Measurements from ENCODE around the gene TEDC1.

Gene TEDC1

DNA sequence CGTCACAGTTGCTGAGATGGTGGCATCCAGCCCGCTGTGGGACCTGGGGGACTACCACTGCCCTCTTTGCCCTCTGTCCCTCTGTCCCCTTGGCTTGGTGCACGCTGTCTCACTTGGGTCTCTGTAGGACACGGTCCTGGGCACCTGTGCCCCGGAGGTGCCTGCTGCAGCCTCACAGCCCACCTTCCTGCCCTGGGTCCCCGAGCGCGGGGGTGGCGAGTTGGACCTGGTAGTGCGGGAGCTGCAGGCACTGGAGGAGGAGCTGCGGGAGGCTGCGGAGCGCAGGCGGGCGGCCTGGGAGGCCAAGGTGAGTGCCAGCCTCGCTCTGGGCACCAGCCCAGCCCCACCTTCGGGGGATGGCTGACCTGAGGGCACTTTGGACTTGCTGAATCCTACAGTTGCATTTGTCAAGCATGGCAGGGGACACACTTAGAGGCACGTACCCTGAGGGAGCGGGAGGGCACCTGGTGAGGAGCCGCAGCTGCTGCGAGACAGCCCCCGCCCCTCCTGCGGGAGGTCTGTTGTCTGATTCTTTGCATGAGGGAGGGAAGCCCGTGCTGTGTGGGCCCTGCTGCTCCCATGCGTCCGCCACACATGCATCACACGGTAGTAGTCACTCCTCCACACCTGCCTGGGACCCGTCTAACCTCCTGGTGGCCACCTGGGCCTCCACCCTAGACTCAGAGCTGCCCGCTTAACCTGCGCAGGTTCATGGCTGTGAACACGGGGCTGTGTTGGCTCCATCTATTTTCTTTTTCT lies 6.8 kb downstream of the TEDC1 start:
- no peak for DNase-seq

DNA sequence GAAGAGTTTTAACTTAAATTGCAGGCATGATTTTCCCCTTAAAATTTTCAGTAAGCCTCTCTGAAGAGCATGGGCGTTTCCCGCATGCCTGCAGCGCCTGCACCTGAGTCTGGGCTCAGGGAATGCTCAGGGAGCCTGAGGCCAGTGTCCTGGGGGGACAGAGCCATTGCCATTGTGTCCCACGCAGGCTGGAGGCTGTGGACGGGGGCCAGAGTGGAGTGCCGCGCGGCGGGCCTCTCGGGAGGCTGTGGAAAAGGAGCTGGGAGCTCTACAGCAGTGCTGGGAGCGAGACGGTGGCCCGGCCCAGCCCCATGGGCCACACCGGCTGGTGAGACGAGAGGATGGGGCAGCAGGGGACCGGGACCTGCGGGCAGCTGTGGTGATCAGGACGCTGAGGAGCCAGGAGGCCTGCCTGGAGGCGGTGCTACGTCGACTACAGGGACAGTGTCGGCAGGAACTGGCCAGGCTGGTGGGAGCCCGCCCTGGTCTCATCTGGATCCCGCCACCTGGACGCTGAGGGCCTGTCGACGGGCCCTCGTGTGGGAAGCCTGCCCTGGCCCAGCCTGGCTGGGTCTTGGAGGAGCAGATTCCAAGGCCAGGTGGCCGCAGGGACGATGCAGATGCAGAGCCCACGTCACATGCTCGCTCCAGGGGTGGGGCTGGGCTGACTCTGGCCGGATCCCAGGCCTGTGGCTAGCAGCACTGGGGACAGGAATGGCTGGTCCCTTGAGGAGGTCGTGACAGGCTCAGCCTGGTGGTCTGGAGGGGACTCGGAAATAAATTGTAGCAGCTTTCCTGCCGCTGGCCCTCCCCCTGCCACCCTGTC lies 7.6 kb downstream of the TEDC1 start:
- no peak for DNase-seq

DNA sequence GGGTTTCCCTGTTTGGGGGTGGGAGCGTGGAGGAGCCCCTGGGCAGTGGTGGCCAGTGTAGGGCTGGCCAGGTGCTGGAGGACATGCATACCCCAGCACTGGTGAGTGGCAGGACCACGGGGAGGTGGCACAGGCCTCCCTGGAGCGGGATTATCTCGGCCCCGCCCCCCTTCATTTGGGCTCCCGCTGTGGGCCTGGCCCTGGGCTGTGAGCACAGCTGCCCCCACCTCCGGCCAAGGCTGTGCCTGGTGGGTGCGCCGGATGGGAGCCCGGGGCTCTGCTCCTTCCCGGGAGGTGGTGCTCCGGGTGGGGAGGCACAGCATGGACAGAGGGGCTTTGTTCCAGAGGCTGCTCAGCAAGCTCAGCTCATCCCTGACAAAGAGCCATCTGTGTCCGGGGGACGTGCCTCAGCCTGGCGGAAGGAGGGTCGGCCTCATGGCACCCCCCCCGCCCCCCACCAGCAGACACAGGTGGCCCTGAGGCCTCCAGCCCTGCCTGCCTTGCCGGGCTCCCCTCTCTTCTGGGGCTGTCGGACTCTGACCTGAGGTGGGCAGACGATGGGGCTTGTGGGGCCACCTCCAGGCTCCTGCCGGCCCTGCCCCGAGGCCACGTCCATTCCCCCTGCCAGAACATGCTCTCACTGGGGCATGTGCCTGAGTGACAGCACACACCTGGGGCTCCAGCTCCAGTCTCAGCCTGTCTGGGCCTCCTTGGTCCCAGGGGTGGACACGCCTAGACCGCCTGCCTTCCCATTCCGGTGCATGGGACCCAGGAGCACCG lies 8.4 kb downstream of the TEDC1 start:
- no peak for DNase-seq

DNA sequence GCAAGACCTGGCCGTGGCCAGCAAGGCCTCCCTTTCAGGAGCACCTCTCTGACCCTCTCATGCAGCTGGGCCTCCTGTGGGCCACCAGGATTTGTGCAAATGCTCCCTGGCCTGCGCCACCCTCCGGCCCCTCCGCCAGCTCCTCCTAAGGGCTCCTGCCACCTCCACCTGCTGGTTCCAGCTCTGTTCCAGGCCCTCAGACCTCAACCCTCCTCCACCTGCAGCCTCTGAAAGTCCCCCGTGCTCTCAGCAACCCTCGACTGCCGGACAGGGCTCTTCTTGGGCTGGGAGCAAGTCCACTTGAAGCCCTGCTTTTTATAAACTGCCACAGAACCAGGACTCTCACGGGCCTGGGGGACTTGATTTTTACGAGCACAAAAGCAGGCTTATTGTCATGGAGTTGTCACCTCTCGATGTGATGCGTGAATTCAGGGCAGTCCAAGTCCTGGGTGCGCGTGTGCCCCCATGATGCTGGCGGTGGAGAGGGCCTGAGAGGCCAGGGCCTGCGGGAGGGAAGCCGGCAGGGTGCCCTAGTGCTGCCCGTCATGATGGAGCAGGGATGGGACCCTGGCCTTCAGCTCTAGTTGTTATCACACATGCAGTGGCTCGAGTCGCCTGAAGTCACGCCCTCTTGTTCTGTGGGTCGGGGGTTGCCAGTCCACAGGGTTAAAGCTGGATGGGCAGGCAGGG lies 9.1 kb downstream of the TEDC1 start:
- DNase-seq: no peak

DNA sequence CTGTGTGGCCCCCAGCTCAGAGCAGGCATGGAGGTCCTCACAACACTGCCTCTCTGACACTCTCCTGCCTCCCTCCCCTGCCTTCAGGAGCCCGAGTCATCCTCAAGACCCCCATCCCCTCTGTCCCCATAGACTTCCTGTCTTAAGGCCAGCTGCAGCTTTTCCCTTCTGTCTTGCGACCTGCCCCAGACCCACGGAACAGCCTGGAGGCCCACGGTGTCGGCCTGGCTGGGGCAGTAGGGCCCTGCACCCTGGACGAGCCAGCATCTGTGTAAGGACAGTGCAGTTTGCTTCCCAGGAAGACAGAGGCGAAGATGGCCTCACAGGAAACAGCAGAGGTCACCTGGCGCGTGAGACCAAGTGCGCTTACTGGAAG lies 9.7 kb downstream of the TEDC1 start:
- no peak for DNase-seq

DNA sequence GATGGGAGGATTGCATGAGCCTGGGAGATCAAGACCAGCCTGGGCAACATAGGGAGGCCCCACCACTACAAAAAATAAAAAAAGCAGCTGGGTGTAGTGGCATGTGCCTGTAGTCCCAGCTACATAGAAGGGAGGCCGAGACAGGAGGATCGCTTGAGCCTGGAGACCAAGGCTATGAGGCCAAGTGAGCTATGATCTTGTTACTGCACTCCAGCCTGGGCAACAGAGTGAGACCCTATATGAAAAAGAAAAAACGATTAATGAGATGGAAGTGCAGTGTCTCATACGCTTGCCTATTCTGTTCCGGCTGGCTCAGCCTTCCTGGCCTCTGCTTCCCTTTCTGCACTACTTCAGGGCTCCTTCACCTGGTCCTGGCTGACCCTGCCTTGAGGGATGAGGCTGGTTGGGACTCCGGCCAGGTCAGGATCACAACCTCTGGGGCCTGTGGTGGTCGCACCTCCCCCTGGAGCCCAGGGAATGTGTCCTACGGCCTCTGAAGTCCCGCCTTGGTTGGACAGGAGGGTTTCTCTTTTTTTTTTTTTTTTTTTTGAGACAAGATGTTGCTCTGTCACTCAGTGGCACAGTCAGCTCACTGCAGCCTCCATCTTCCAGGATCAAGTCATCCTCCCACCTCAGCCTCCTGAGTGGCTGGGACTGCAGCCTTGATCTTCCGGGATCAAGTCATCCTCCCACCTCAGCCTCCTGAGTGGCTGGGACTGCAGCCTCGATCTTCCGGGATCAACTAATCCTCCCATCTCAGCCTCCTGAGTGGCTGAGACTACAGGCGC lies 10.7 kb downstream of the TEDC1 start:
- no peak for DNase-seq

DNA sequence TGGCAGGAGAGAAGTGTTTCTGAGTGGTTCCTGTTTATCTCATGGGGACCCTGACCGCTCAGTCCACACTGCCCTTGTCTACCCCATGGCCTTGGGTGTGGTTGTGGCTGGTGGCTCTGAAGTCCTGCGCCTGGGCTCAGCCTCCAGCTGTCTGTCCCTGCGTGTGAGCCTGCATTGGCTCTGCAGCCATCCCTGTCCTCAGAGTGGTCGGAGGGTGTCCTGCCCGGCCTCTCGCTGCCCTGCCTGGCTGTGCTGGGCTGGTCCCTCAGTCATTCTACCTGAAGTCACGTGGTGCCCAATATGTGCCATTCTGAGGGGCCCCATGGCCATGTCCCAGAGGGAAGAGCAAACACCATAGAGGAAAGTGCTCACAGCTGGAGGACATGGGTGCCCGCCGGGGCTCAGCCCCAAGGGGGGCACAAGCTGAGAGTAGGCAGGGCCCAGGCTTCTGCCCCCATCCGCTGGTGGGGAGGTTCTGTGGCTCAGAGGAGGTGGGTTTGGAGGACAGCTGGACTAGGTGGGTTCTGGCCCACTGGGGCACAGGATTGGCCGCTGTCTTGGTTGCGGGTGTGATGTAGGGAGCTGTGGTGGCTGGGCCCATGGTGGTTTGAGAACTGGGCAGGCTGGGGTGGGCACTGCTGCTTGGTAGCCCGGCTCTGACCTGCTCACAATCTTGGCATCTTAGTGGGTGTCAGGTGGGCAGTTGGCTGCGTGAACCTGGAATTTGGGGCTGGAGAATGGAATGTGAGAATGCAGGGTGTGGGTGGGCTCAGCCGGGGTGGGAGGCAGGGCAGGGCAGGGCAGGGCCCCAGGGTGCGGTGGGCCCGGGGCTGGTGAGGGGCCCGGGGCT lies 11.6 kb downstream of the TEDC1 start:
- no peak for DNase-seq

DNA sequence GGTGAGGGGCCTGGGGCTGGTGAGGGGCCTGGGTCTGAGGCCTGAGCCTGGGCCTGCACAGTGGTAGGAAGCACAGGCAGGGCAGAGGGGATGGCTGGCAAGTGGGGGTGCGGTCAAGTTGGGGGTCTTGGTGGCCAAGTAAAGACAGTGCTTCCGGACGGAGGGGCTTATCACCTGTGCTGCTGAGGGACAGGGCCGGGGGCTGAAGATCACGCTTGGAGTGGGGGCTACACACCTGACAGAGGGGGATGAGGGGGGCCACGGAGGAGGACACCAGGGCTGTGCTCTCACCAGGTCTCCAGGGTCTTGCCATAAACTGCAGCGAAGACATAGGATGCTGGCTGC lies 12.2 kb downstream of the TEDC1 start:
- DNase-seq: no peak

DNA sequence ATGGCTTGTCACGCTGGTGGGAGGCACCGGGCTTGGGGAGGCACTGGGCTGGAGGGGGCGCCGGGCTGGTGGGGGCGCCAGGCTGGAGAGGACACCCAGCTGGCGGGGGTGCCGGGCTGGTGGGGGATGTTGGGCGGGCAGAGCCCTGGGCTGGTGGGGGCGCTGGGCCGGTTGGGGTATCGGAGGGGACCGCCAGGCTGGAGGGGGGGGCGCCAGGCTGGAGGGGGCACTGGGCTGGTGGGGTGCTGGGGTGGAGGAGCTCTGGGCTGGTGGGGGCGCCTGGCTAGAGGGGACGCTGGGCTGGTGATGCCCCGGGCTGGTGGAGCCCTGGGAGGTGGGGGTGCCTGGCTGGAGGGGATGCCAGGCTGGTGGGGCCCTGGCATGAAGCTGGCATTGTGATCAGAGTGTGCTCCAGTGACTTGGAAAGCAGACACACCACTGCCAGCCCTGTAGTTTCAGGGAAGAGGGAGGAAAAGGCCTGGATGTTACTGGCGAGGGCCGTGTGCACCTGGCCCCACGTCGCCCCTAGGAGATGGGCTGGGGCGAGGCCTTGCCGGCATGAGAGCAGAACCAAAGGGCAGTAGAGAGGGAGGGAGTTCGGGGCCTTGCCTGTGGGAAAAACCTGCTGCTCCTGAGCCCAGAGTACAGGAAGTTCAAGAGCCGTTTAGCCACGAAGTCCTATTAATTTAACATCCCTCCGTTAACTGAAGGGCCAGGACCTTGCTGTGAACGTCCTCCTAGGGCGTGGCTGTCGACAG lies 13.1 kb downstream of the TEDC1 start:
- no peak for DNase-seq

DNA sequence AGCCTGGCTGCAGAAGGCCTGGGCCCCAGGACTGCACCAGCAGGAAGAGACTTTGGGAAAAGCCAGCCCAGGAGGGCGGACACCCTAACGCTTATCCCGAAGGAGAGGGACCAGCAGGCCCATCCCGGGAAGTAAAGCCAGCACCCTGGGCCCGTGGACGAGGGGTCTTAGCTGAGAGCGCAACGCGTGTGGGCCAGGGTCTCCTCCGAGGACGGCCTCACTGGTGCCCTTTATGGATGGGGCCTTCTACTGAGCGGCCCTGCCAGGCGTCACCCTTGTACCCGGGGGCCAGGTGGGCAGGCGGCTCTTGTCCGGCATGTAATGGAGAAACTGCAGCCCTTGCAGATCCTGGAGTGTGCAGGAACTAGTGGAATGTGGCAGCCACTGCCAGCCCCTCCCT lies 14.1 kb downstream of the TEDC1 start:
- no peak for DNase-seq

DNA sequence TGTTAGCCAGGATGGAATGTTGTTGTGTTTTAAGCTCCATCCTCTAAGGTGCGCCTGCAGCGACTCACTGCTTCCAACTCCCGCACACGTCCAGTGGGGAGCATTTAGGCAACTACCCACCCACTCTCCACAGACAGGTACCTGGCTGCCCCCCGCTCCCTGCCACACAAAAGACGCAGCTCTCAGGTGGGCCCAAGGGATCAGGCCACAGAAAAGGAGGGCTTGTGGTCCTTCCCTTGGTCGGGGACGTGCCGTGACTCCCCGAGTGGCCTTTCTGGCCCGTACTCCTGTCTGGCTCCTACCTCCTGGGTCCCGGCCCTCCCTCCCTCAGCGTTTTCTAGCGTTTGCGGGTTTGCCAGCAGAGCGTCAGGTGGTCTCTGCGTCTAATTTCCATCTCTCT lies 16.2 kb downstream of the TEDC1 start:
- DNase-seq: no peak

DNA sequence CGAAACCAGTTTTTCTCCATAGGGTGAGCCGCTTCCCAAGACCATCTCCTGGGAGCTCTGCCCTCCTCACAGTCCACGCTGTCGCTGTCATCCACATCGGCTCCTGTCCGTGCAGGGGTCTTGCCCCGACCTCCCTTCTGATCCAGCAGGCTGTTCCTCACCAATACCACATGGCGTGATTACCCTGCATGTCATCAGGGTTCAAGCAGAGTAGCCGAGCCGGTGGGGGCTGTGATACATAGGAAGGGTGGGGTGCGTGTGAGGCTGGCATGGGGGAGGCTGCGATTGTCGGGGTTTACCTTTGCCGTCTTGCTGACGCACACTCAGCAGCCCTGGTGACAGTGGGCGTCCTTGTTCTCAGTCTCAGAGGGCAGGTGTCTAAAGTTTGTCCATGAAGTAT lies 17.0 kb downstream of the TEDC1 start:
- DNase-seq: no peak

DNA sequence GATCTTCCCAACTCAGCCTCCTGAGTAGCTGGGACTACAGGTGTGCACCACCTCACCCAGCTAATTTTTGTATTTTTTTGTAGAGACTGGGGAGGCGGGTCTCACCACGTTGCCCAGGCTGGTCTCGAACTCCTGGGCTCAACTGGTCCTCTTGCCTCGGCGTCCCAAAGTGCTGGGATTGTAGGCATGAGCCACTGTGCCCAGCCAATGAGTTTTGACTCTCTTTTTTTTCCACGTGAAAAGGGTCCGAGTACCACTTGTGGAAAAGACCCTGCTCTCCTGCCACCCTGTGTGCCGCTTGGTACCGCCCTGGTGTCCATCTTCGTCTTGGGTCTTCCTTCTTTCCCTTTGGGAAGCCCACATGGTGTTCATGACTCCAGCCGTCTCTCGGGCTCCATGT lies 17.6 kb downstream of the TEDC1 start:
- DNase-seq: no peak

DNA sequence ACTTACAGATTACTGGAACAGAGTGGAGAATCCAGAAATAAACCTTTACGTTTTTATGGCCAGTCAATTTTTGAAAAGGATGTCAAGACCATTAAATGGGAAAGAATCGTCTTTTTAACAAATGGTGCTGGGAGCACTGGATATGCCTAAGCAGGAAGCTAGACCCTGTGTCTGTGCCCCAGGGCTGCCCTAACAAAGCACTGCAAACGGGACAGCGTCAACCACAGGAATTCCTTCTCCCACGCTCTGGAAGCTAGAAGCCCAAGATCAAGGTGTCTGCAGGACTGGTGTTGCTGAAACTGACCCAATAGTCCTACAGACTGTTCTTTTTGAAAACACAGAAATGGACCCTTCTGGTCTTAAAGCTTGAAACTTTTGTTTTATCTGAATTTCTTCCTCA lies 26.1 kb downstream of the TEDC1 start:
- DNase-seq: no peak

DNA sequence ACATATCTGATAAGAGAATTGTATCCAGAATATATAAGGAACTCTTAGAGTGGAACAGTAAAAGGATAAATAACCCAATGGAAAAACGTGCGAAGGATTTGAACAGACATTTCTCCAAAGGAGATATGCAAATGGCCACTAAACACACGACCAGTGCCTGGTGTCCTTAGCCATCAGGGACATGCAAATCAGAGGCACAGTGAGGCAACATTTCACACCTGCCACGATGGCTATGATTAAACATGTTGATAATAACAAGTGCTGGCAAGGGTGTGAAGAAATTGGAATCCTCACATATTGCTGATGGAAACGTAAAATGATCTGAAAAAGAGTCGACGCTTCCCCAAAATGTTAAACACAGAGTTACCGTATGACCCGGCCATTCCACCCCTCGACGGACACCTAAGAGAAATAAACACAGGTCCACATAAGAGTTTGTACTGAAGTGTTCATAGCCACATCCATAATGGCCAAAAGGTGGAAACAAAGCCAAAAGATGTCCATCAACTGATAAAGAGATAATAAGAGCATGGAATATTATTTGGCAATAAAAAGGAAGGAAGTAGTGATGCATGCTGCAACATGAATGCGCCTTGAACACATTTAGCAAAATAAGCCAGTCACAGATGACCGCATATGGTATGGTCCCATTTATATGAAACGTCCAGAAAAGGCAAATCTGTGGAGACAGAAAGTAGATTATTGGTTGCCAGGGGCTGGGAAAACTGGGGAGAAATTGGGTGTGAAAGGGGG lies 29.1 kb downstream of the TEDC1 start:
- DNase-seq: no peak

DNA sequence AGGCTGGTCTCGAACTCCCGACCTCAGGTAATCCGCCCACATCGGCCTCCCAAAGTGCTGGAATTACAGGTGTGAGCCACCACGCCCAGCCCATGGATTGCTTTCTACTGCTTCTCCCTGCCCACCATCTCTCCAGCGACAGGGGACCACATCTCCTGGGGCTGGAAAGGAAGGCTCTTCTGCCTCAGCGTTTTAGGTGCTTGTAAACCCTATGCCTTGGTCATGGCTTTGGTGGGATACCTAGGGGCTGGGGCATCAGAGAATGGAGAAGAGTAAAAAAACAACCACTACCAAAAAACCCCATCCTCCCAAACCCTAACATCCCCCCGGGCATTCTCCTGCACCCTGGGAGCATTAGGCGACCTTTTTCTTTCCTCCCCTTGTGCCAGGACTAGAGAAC lies 34.3 kb downstream of the TEDC1 start:
- no peak for DNase-seq

DNA sequence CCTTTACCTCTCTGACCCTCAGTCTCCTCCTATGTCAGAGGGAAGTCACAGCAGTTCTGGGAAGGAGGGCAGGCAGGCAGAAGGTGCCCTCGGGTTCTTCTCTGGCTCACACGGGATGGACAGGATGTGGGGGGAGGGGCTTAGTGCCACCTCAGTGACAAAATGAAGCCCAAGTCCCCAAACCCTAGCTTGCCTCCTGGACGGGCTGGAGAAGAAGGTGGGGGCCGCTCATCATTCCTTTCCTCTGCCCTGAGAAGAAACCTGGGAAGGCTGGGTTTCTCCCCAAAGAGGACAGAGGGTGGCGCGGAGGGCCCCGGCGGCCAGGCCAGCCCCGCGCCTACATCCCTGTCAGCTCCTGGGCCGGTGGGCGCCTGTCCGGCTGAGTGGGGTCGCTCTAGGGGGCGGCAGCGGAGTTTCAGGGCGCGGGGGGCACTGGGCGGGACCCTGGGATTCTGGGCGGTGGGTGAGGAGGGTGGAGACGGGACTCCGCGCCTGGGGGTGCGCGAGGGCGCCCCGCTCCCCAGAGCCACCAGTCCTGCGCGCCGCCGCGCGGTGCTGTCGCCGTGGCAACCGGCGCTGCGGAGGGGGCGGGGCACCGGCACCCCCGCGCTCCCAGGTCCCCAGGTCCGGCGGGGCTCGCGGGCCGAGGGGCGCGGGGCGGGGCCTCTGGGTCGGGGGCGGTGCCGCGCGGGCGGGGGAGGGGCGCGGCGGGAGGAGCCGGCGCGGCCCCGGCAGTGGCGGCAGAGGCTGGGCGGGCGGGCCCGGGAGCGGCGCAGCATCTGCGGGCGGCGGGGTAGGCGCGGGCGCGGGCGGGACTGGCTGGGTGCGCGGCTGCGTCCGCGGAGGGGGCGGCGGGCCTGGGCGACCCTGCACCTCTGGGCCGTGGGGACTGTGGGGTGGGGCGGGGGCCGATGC lies 35.1 kb downstream of the TEDC1 start, which contains the start of gene TMEM121:
TMEM121 (plus strand) TSS at position 723 of the 915 bp plus-strand sequence. CDS start 2,252 bp downstream, outside the sequence.
- peak; percentile 21 for DNase-seq

DNA sequence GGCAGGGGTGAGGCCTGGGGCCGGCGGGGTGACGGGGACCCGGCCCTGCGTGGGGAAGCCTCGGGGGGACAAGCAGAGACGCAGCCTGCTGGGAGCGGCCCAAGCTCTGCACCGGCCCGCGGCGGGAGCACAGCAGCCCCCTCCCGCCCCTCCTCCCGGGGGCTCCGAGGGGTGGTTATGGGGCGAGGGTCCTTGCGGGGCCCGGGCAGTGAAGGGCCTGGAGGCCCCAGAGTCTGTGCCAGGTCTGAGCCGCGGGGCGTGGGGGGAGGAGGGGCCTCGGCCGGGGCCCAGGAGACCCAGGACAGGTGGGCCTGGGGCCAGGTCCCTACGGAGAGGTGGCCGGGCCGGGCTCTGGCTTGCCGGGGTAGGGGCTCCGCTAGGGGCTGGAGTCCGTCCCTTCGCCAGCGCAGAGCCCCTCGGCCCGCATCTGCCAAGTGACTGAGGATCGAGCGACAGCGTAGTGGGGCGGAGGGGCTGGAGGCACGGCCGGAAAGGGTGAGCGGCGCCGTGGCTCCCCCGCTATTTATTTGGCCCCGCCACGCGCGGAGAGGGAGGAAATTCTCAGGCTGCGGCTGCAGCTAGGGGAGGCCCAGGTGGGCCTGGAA lies 35.8 kb downstream of the TEDC1 start:
- no peak for DNase-seq

Measured in effector CD4-positive, alpha-beta T cell (primary cell).